Kidney epithelial cell (primary cell): ENCODE data around the gene AMN. TPM values are rescaled to one million over a fixed set of nuclear protein-coding genes. Genes with fewer than 3 reads are reported as not detected.
A peak's percentile ranks its signal among the peaks of the same experiment; 100 is the strongest.

Source experiments
- DNase-seq: peaks from one replicate; pipeline ENCODE4 v3.0.0-alpha.2; 2010; ENCODE audit warnings: low read depth
- H3K27me3 ChIP-seq: 2 replicates; pipeline ENCODE4 v1.6.0; 2011; ENCODE audit warnings: low read length; ENCODE audit not compliant: control insufficient read depth, insufficient read depth
- H3K36me3 ChIP-seq: 2 replicates; pipeline ENCODE4 v1.5.1; 2011; ENCODE audit warnings: low read length; ENCODE audit not compliant: control insufficient read depth, insufficient read depth
- H3K4me3 ChIP-seq: 2 replicates; pipeline ENCODE4 v1.5.1; 2011; ENCODE audit warnings: low read depth, mild to moderate bottlenecking, control low read depth, low read length
- total RNA-seq: library from RNA; depleted of rRNA; stranded (reverse); fragments of >200 nt; gene quantifications from 2 replicates; pipeline ENCODE4 v1.2.3, GENCODE V29; 2015
- TF ChIP-seq, protein P1 (sequence below): IDR thresholded peaks from 2 replicates; pipeline ENCODE4 v1.5.1; 2011; ENCODE audit warnings: mild to moderate bottlenecking, moderate library complexity, low read length, control low read depth, inconsistent platforms; ENCODE audit not compliant: insufficient read depth, poor library complexity, severe bottlenecking

The AMN gene
- total RNA-seq, 1 donor from 2014 or later: 0.54 TPM

GRCh38 chr14:102927878-102928411, 5.5 kb downstream of the AMN start:
- Histone ChIP-seq H3K36me3 (peaks cover 1% of the 10 kb centered on the region), H3K27me3 (peaks cover 67% of the 10 kb centered on the region), H3K4me3 (peak overlapping the region; percentile 28)
- TF ChIP-seq, protein P1, sequence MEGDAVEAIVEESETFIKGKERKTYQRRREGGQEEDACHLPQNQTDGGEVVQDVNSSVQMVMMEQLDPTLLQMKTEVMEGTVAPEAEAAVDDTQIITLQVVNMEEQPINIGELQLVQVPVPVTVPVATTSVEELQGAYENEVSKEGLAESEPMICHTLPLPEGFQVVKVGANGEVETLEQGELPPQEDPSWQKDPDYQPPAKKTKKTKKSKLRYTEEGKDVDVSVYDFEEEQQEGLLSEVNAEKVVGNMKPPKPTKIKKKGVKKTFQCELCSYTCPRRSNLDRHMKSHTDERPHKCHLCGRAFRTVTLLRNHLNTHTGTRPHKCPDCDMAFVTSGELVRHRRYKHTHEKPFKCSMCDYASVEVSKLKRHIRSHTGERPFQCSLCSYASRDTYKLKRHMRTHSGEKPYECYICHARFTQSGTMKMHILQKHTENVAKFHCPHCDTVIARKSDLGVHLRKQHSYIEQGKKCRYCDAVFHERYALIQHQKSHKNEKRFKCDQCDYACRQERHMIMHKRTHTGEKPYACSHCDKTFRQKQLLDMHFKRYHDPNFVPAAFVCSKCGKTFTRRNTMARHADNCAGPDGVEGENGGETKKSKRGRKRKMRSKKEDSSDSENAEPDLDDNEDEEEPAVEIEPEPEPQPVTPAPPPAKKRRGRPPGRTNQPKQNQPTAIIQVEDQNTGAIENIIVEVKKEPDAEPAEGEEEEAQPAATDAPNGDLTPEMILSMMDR: no peak
- no peak for DNase-seq

- no peak for DNase-seq
- H3K27me3 ChIP-seq: peaks cover 60% of the 10 kb centered on the region
- peaks cover 1% of the 10 kb centered on the region for H3K36me3 ChIP-seq
- TF ChIP-seq, protein P1: no peak
- H3K4me3 ChIP-seq: peak overlapping the region; percentile 28
These were observed 6.2 kb downstream of the AMN start for GRCh38 chr14:102928412-102929240.

DNA sequence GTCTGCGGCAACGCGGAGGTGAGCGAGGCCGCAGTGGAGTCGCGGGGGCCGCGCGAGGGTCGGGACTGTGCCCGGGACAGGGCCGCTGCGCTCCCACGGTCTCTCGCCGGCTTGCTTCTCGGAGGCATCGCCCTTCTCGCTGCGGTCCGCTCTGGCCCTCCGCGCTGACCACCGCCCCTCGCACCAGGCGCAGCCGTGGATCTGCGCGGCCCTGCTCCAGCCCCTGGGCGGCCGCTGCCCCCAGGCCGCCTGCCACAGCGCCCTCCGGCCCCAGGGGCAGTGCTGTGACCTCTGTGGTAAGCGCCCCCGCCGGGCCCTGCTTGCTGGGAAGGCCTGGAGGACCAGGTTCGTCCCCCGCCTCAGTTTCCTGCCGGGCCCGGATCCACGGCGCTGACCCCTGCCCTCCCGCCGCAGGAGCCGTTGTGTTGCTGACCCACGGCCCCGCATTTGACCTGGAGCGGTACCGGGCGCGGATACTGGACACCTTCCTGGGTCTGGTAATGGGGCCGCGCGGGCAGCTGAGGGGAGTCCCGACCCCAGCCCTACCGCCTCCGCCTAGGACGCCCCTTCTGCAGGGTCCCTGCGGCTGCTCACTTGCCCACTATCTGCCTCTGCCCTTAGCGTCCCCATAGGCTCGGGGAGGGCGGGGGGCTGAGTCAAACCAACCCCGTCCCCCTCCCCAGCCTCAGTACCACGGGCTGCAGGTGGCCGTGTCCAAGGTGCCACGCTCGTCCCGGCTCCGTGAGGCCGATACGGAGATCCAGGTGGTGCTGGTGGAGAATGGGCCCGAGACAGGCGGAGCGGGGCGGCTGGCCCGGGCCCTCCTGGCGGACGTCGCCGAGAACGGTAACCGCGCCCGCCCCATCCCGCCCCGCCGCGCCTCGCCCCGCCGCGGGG, 7.0 kb downstream of the AMN start:
- TF ChIP-seq, protein P1: no peak
- H3K36me3 ChIP-seq: peaks cover 1% of the 10 kb centered on the region
- peaks cover 51% of the 10 kb centered on the region for H3K27me3 ChIP-seq
- no peak overlapping the region for H3K4me3 ChIP-seq
- no peak for DNase-seq

- no peak for DNase-seq
- TF ChIP-seq, protein P1: no peak
- Histone ChIP-seq H3K27me3 (peaks cover 45% of the 10 kb centered on the region), H3K4me3 (no peak overlapping the region), H3K36me3 (peaks cover 1% of the 10 kb centered on the region)
These were observed 7.8 kb downstream of the AMN start for GRCh38 chr14:102930138-102930752.

GRCh38 chr14:102930753-102931579, 8.5 kb downstream of the AMN start:
- H3K27me3 ChIP-seq: peaks cover 38% of the 10 kb centered on the region
- no peak overlapping the region for H3K4me3 ChIP-seq
- TF ChIP-seq, protein P1: no peak
- DNase-seq: peak; percentile 45
- H3K36me3 ChIP-seq: peaks cover 1% of the 10 kb centered on the region
